Activated T-helper 9 cell treated with anti-CD3 and anti-CD28 coated beads, Interleukin-2, amount 50 U/mL, for 16 hours (primary cell): ENCODE measurements around the gene KDM4B.

Experiments
- DNase-seq: peaks from one replicate; pipeline ENCODE4 v3.0.0-alpha.2; 2020; ENCODE audit warnings: low read depth

KDM4B gene

GRCh38 chr19:5138606-5139582 is 170.0 kb downstream of the KDM4B start:
- peak; percentile 39 for DNase-seq

GRCh38 chr19:5139583-5140325 is 170.8 kb downstream of the KDM4B start:
- no peak for DNase-seq

- no peak for DNase-seq
Measured at GRCh38 chr19:5141129-5141849, 172.4 kb downstream of the KDM4B start.

- no peak for DNase-seq
Measured at GRCh38 chr19:5141850-5142724, 173.2 kb downstream of the KDM4B start.

- DNase-seq, result no peak
Measured at GRCh38 chr19:5142725-5143097, 173.8 kb downstream of the KDM4B start.

- DNase-seq, result no peak
Measured at GRCh38 chr19:5143471-5144411, 174.8 kb downstream of the KDM4B start.

GRCh38 chr19:5144545-5145179 is 175.7 kb downstream of the KDM4B start:
- DNase-seq, result no peak

- DNase-seq, result no peak
Measured at GRCh38 chr19:5145521-5146511, 176.9 kb downstream of the KDM4B start.

GRCh38 chr19:5147074-5147977 is 178.4 kb downstream of the KDM4B start:
- no peak for DNase-seq

- no peak for DNase-seq
Measured at GRCh38 chr19:5147978-5148793, 179.3 kb downstream of the KDM4B start.

GRCh38 chr19:5148794-5149190 is 179.9 kb downstream of the KDM4B start:
- DNase-seq, result no peak

GRCh38 chr19:5149508-5149907 is 180.6 kb downstream of the KDM4B start:
- DNase-seq, result no peak

GRCh38 chr19:5149932-5150901 is 181.3 kb downstream of the KDM4B start:
- DNase-seq, result no peak

GRCh38 chr19:5150902-5151741 is 182.2 kb downstream of the KDM4B start:
- no peak for DNase-seq
